ENCODE measurements around the gene TRAFD1. TPM values are rescaled to one million over a fixed set of nuclear protein-coding genes. Genes with fewer than 3 reads are reported as not detected.

Gene TRAFD1
- total RNA-seq, 4 donors from 2014 or later: 8.9 to 17.7 (median 14.5) TPM

- in situ Hi-C loops (cut with MboI; ENCODE audit: low sequenced_read_pairs in 4 of 4) (no loop called here), intact Hi-C loops (cut with DNase I; ENCODE audit: low total_unique reads) (no loop called here)
- TF ChIP-seq POLR2A (IDR thresholded peaks at IDR 0.05): no peak
- TF ChIP-seq CTCF (IDR thresholded peaks at IDR 0.05 in 4 of 5, conservative IDR thresholded peaks at IDR 0.05 in 1 of 5): no peak
These were observed 62.9 kb downstream of the TRAFD1 start for GRCh38 chr12:112188130-112188830.

GRCh38 chr12:112190231-112191025 lies 65.1 kb downstream of the TRAFD1 start:
- Histone ChIP-seq H3K36me3 (peaks cover 0 to 66% of the 10 kb centered on the region in 2 donors), H3K4me3 (no peak overlapping the region), H3K27me3 (no peaks in the 10 kb centered on the region), H3K9me3 (no peaks in the 10 kb centered on the region), H3K4me1 (peaks cover 0 to 3% of the 10 kb centered on the region in 2 donors), H3K27ac (no peak overlapping the region)
- in situ Hi-C loops (cut with MboI; ENCODE audit: low sequenced_read_pairs in 4 of 4) (no loop called here), intact Hi-C loops (cut with DNase I; ENCODE audit: low total_unique reads) (no loop called here)
- ATAC-seq (no peak), DNase-seq (no peak)
- TF ChIP-seq CTCF (IDR thresholded peaks at IDR 0.05 in 4 of 5, conservative IDR thresholded peaks at IDR 0.05 in 1 of 5): no peak
- TF ChIP-seq POLR2A (IDR thresholded peaks at IDR 0.05): no peak

More at GRCh38 chr12:112188130-112188830, 62.9 kb downstream of the TRAFD1 start:
- H3K4me3 ChIP-seq: no peak overlapping the region
- peaks cover under 1 to 9% of the 10 kb centered on the region in 2 donors for H3K4me1 ChIP-seq
- H3K27ac ChIP-seq: no peak overlapping the region
- peaks cover 0 to 60% of the 10 kb centered on the region in 2 donors for H3K36me3 ChIP-seq
- H3K9me3 ChIP-seq: no peaks in the 10 kb centered on the region
- DNase-seq (no peak), ATAC-seq (no peak)
- no peaks in the 10 kb centered on the region for H3K27me3 ChIP-seq

GRCh38 chr12:112191201-112191600 lies 65.8 kb downstream of the TRAFD1 start:
- no peaks in the 10 kb centered on the region for H3K27me3 ChIP-seq
- H3K4me1 ChIP-seq: peaks cover 0 to 3% of the 10 kb centered on the region in 2 donors
- in situ Hi-C loops (cut with MboI; ENCODE audit: low sequenced_read_pairs in 4 of 4): no loop called here
- H3K27ac ChIP-seq: no peak overlapping the region
- H3K4me3 ChIP-seq: no peak overlapping the region
- H3K9me3 ChIP-seq: no peaks in the 10 kb centered on the region
- intact Hi-C loops (cut with DNase I; ENCODE audit: low total_unique reads): no loop called here
- no peak for TF ChIP-seq POLR2A (IDR thresholded peaks at IDR 0.05)
- TF ChIP-seq CTCF (IDR thresholded peaks at IDR 0.05 in 4 of 5, conservative IDR thresholded peaks at IDR 0.05 in 1 of 5): no peak
- H3K36me3 ChIP-seq: peaks cover 0 to 68% of the 10 kb centered on the region in 2 donors
- DNase-seq (no peak), ATAC-seq (no peak)

GRCh38 chr12:112191840-112192321 lies 66.5 kb downstream of the TRAFD1 start:
- Histone ChIP-seq H3K4me1 (peaks cover 0 to 3% of the 10 kb centered on the region in 2 donors), H3K27ac (no peak overlapping the region), H3K4me3 (no peak overlapping the region), H3K9me3 (no peaks in the 10 kb centered on the region), H3K36me3 (peaks cover 0 to 75% of the 10 kb centered on the region in 2 donors), H3K27me3 (no peaks in the 10 kb centered on the region)
- TF ChIP-seq POLR2A (IDR thresholded peaks at IDR 0.05) (no peak), CTCF (IDR thresholded peaks at IDR 0.05 in 4 of 5, conservative IDR thresholded peaks at IDR 0.05 in 1 of 5) (no peak)
- ATAC-seq (no peak), DNase-seq (no peak)
- intact Hi-C loops (cut with DNase I; ENCODE audit: low total_unique reads) (no loop called here), in situ Hi-C loops (cut with MboI; ENCODE audit: low sequenced_read_pairs in 4 of 4) (no loop called here)
